ENCODE measurements around the gene FBXO17. TPM values are rescaled to one million over a fixed set of nuclear protein-coding genes. Genes with fewer than 3 reads are reported as not detected.
A peak's percentile ranks its signal among the peaks of the same experiment; 100 is the strongest.

The FBXO17 gene, protein sequence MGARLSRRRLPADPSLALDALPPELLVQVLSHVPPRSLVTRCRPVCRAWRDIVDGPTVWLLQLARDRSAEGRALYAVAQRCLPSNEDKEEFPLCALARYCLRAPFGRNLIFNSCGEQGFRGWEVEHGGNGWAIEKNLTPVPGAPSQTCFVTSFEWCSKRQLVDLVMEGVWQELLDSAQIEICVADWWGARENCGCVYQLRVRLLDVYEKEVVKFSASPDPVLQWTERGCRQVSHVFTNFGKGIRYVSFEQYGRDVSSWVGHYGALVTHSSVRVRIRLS
- total RNA-seq (30.9 and 65.3 TPM in 2 replicates), polyA plus RNA-seq (39.3 and 65.3 TPM in 2 replicates)

DNA sequence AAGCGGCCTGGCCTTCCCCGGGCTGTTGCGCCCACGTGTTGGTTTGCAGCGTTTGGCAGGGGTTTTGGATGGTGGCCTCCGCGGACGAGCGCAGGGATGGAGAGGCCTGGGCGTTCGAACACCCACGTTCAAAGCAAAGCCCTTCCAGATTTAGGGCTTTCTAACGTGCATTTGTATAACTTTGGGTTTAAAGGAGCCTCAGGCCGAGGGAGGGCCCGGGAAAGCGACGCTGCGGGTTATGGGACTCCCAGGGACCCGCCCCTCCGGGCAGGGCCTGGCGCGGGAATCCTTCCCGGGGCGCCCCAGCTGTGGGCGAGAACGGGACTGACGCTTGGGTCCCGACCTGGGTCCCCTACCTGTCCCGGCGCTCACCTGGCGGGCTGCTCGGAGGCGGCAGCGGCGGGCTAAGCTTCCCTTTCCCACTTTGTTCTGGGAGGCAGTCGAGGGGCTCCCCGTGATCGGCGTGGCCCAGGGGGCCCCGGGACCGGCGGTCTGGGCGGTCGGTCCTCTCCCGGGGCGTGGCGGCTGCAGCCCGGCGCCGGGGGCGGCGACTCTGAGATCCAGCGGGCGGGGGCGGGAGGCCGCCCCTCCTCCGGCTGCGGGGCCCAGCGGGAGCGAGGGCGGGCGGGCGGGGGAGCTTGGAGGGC is at the start of gene FBXO17:
TSS of gene FBXO17 (minus strand) at position 529 of the 647 bp plus-strand sequence. CDS start 25,423 bp downstream, outside the sequence.
- DNase-seq (ENCODE audit: low read depth in 1 of 2, low spot score in 1 of 2): peak; percentile 74 to 75
- TF ChIP-seq, protein P1, sequence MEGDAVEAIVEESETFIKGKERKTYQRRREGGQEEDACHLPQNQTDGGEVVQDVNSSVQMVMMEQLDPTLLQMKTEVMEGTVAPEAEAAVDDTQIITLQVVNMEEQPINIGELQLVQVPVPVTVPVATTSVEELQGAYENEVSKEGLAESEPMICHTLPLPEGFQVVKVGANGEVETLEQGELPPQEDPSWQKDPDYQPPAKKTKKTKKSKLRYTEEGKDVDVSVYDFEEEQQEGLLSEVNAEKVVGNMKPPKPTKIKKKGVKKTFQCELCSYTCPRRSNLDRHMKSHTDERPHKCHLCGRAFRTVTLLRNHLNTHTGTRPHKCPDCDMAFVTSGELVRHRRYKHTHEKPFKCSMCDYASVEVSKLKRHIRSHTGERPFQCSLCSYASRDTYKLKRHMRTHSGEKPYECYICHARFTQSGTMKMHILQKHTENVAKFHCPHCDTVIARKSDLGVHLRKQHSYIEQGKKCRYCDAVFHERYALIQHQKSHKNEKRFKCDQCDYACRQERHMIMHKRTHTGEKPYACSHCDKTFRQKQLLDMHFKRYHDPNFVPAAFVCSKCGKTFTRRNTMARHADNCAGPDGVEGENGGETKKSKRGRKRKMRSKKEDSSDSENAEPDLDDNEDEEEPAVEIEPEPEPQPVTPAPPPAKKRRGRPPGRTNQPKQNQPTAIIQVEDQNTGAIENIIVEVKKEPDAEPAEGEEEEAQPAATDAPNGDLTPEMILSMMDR (IDR thresholded peaks at IDR 0.05; ENCODE audit: low read depth, low read length): no peak
- Histone ChIP-seq H3K4me3 (peak within 1 kb of the TSS; percentile 63), H3K36me3 (no peaks in the 10 kb centered on the region), H3K4me1 (ENCODE audit: low read depth) (peaks cover 15% of the 10 kb centered on the region), H3K27ac (peak within 1 kb of the TSS; percentile 81), H3K9me3 (ENCODE audit: low read depth) (no peaks in the 10 kb centered on the region), H3K27me3 (no peaks in the 10 kb centered on the region)

DNA sequence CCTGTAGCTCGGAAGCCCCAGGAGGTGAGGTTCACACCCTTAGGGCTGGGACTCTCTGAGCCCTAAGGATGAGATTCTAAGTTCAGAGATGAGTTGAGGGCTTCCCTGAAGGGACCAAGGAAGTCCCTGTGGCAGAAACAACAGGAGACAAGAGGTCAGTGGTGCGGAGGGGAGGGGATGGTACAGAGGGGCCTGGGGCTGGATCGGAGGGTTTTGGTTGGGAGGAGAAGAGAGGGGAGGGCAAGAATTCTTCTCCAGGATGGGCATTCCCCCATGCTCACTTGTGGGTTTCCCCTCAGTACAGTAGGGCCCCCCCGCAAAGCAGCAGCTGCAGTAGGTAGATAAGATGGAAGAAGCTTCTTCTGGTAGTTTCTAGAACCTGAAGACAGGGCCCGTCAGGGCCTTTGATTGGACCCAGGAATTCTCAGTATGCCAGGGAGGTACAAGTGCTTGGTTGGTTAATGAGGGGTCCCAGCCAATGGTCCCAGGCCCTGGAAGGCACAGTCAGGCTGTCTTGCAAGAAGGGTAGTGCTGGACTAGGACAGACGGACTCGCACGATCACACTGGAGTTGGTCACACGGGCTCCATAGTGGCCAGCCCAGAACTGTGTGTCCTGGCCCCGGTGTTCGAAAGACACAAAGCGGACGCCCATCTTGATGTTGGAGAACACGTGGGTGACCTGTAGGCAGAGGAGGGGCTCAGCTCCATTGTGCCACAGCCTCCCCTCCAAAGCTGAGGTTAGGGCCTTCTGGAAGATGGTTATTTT is 49.5 kb upstream of the FBXO17 start:
- H3K27ac ChIP-seq: no peak overlapping the region

DNA sequence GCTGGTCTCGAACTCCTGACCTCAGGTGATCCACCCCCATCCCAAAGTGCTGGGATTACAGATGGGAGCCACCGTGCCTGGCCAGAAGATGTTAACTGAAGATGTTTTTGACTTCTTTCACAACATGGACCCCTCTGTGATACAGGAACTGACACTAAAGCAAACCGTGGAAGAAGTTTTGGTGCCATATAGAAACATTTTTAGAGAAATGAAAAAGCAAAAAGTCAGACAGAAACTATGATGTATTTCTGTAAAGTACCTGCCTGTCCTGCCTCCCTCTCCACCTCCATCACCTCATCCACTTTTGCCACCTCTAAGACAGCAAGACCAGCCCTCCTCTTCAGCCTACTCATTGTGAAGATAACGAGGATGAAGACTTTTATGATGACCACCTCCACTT is 45.5 kb upstream of the FBXO17 start:
- no peak for DNase-seq (ENCODE audit: low read depth in 1 of 2, low spot score in 1 of 2)
- no peaks in the 10 kb centered on the region for H3K9me3 ChIP-seq (ENCODE audit: low read depth)
- no peak overlapping the region for H3K4me3 ChIP-seq
- no peaks in the 10 kb centered on the region for H3K4me1 ChIP-seq (ENCODE audit: low read depth)
- no peaks in the 10 kb centered on the region for H3K27me3 ChIP-seq
- TF ChIP-seq, protein P1 (IDR thresholded peaks at IDR 0.05; ENCODE audit: low read depth, low read length): no peak
- no peak overlapping the region for H3K27ac ChIP-seq
- H3K36me3 ChIP-seq: no peaks in the 10 kb centered on the region

More for the DNA sequence above, 49.5 kb upstream of the FBXO17 start:
- H3K4me3 ChIP-seq: no peak overlapping the region
- no peaks in the 10 kb centered on the region for H3K27me3 ChIP-seq
- H3K9me3 ChIP-seq (ENCODE audit: low read depth): no peaks in the 10 kb centered on the region
- H3K4me1 ChIP-seq (ENCODE audit: low read depth): no peaks in the 10 kb centered on the region
- TF ChIP-seq, protein P1 (IDR thresholded peaks at IDR 0.05; ENCODE audit: low read depth, low read length): no peak
- no peaks in the 10 kb centered on the region for H3K36me3 ChIP-seq
- DNase-seq (ENCODE audit: low read depth in 1 of 2, low spot score in 1 of 2): no peak

- DNase-seq (ENCODE audit: low read depth in 1 of 2, low spot score in 1 of 2): no peak
- no peaks in the 10 kb centered on the region for H3K4me1 ChIP-seq (ENCODE audit: low read depth)
- H3K27me3 ChIP-seq: no peaks in the 10 kb centered on the region
- H3K27ac ChIP-seq: no peak overlapping the region
- no peaks in the 10 kb centered on the region for H3K36me3 ChIP-seq
- no peak overlapping the region for H3K4me3 ChIP-seq
- H3K9me3 ChIP-seq (ENCODE audit: low read depth): no peaks in the 10 kb centered on the region
- TF ChIP-seq, protein P1 (IDR thresholded peaks at IDR 0.05; ENCODE audit: low read depth, low read length): no peak
These were observed 42.1 kb upstream of the FBXO17 start for GRCh38 chr19:39017646-39018045.

DNA sequence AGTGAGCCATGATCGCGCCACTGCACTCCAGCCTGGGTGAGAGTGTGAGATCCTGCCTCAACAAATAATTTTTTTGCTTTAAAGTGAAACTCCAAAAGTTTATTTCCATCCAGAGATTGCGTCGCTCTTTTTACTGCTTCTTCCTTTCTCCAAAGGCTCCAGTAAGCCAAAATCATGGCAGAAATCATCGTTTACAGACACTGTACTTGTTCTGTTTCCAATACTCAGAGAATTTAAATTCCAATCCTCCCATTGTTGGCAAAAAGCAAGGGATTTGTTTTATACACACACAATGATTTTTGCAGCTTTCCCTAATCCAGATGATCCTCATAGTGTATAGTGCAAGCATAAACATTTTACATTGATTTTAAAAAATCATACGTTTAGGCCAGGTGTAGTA is 41.5 kb upstream of the FBXO17 start:
- Histone ChIP-seq H3K9me3 (ENCODE audit: low read depth) (no peaks in the 10 kb centered on the region), H3K4me3 (no peak overlapping the region), H3K27me3 (no peaks in the 10 kb centered on the region), H3K36me3 (no peaks in the 10 kb centered on the region), H3K27ac (no peak overlapping the region), H3K4me1 (ENCODE audit: low read depth) (no peaks in the 10 kb centered on the region)
- TF ChIP-seq, protein P1 (IDR thresholded peaks at IDR 0.05; ENCODE audit: low read depth, low read length): no peak
- no peak for DNase-seq (ENCODE audit: low read depth in 1 of 2, low spot score in 1 of 2)

Data from cardiac muscle cell (in vitro differentiated cells and primary cell).